Suprapubic skin (tissue), 4 donors: Measurements from ENCODE around the gene PSTPIP1.

Experiments used
- POLR2A ChIP-seq, 2 donors: fragments of 450-650 bp; IDR thresholded peaks; one replicate each; pipeline ENCODE4 v1.6.1; 2017; ENCODE audit warnings: antibody characterized with exemption in 2 of 2, mild to moderate bottlenecking in 2 of 2, moderate library complexity in 2 of 2
- POLR2AphosphoS5 ChIP-seq, 3 donors: sonication (generic); formaldehyde crosslinking; IDR thresholded peaks; one replicate each; pipeline ENCODE4 v1.6.1; 2017; ENCODE audit warnings: antibody characterized with exemption in 3 of 3
- TF ChIP-seq, protein P1 (sequence below), 2 donors: fragments of 200-600 bp in 1 of 2; fragments of 450-650 bp in 1 of 2; sonication (generic) in 1 of 2; IDR thresholded peaks; one replicate each; pipeline ENCODE4 v1.5.1; 2016 to 2019; ENCODE audit warnings: antibody characterized with exemption in 2 of 2, mild to moderate bottlenecking in 1 of 2, moderate library complexity in 1 of 2

- TF ChIP-seq POLR2AphosphoS5 (IDR thresholded peaks at IDR 0.05) (no peak), POLR2A (IDR thresholded peaks at IDR 0.05) (no peak)
- TF ChIP-seq, protein P1, sequence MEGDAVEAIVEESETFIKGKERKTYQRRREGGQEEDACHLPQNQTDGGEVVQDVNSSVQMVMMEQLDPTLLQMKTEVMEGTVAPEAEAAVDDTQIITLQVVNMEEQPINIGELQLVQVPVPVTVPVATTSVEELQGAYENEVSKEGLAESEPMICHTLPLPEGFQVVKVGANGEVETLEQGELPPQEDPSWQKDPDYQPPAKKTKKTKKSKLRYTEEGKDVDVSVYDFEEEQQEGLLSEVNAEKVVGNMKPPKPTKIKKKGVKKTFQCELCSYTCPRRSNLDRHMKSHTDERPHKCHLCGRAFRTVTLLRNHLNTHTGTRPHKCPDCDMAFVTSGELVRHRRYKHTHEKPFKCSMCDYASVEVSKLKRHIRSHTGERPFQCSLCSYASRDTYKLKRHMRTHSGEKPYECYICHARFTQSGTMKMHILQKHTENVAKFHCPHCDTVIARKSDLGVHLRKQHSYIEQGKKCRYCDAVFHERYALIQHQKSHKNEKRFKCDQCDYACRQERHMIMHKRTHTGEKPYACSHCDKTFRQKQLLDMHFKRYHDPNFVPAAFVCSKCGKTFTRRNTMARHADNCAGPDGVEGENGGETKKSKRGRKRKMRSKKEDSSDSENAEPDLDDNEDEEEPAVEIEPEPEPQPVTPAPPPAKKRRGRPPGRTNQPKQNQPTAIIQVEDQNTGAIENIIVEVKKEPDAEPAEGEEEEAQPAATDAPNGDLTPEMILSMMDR (IDR thresholded peaks at IDR 0.05): no peak
These were observed 62.1 kb downstream of the PSTPIP1 start for GRCh38 chr15:77057072-77057471.
